Peyer's patch (tissue), 4 donors: Measurements from ENCODE around the gene IFNG-AS1.

ENCODE experiments used
- POLR2A ChIP-seq, 2 donors: fragments of 450-650 bp; IDR thresholded peaks; one replicate each; pipeline ENCODE4 v1.5.1; 2017; ENCODE audit warnings: antibody characterized with exemption in 2 of 2, mild to moderate bottlenecking in 2 of 2, moderate library complexity in 2 of 2
- TF ChIP-seq, protein P1 (sequence below), 6 experiments: fragments of 450-650 bp in 4 of 6; fragments of 200-600 bp in 2 of 6; sonication (generic) in 1 of 6; IDR thresholded peaks; one replicate each; pipeline ENCODE4 v1.5.1; 2017 to 2019; ENCODE audit warnings: antibody characterized with exemption in 6 of 6, mild to moderate bottlenecking in 3 of 6, moderate library complexity in 1 of 6

DNA sequence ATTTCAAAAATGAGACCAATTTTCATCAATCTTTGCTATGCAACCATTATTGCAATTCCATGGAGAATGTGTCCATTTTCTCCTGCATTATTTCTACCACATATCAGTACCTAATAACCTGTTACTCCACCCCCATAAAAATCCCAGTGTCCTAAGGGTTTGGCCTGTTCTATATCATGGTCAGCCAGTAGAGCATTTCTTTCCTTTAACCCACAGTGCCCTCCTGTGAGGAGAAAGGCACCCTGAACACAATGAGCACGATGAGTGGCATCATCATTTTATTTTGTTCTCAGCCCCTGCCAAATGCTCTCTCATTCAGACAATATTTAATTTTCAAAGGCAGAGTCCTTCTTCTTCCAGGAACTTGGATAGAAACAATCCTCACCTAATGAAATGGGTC, 11.6 kb upstream of the IFNG-AS1 start:
- TF ChIP-seq, protein P1, sequence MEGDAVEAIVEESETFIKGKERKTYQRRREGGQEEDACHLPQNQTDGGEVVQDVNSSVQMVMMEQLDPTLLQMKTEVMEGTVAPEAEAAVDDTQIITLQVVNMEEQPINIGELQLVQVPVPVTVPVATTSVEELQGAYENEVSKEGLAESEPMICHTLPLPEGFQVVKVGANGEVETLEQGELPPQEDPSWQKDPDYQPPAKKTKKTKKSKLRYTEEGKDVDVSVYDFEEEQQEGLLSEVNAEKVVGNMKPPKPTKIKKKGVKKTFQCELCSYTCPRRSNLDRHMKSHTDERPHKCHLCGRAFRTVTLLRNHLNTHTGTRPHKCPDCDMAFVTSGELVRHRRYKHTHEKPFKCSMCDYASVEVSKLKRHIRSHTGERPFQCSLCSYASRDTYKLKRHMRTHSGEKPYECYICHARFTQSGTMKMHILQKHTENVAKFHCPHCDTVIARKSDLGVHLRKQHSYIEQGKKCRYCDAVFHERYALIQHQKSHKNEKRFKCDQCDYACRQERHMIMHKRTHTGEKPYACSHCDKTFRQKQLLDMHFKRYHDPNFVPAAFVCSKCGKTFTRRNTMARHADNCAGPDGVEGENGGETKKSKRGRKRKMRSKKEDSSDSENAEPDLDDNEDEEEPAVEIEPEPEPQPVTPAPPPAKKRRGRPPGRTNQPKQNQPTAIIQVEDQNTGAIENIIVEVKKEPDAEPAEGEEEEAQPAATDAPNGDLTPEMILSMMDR (IDR thresholded peaks at IDR 0.05): no peak
- TF ChIP-seq POLR2A (IDR thresholded peaks at IDR 0.05): no peak
